DND-41 (cell line): ENCODE data around the gene CHKB.

Experiments used
- ATAC-seq: fragments of 200-7000 bp; cut with Tn5 transposase; 3 replicates; pipeline ENCODE4 v1.9.1; 2021; ENCODE audit warnings: low read depth; ENCODE audit not compliant: insufficient read depth
- DNase-seq: peaks from one replicate; pipeline ENCODE4 v3.0.0-alpha.2; 2020
- H2AFZ ChIP-seq: 2 replicates; pipeline ENCODE4 v1.6.0; 2012; ENCODE audit warnings: low read depth, low read length
- H3K27ac ChIP-seq: 2 replicates; pipeline ENCODE4 v1.5.1; 2012; ENCODE audit warnings: low read length, inconsistent platforms
- H3K27me3 ChIP-seq: fragments of 200-600 bp; sonication (generic); 2 replicates; pipeline ENCODE4 v1.6.0; 2012; ENCODE audit warnings: low read length, mild to moderate bottlenecking, inconsistent platforms; ENCODE audit not compliant: insufficient read depth, poor library complexity
- H3K36me3 ChIP-seq: 2 replicates; pipeline ENCODE4 v1.5.1; 2012; ENCODE audit warnings: low read length, inconsistent platforms; ENCODE audit not compliant: insufficient read depth
- H3K4me1 ChIP-seq: 2 replicates; pipeline ENCODE4 v1.5.1; 2012; ENCODE audit warnings: mild to moderate bottlenecking, low read length; ENCODE audit not compliant: insufficient read depth
- H3K4me2 ChIP-seq: 2 replicates; pipeline ENCODE4 v1.6.0; 2012; ENCODE audit warnings: mild to moderate bottlenecking, moderate library complexity, low read length, inconsistent platforms; ENCODE audit not compliant: insufficient read depth
- H3K4me3 ChIP-seq, 2 experiments: fragments of 200-600 bp in 1 of 2; shearing (Covaris generic) in 1 of 2; 2 replicates each; pipeline ENCODE4 v1.5.1; 2012 to 2016; ENCODE audit warnings: inconsistent platforms in 2 of 2, low read length in 2 of 2, mild to moderate bottlenecking in 2 of 2, low read depth in 1 of 2, moderate library complexity in 1 of 2
- H3K79me2 ChIP-seq: 2 replicates; pipeline ENCODE4 v1.6.0; 2012; ENCODE audit warnings: low read length, inconsistent platforms; ENCODE audit not compliant: insufficient read depth
- H3K9ac ChIP-seq: 2 replicates; pipeline ENCODE4 v1.6.0; 2012; ENCODE audit warnings: low read depth, mild to moderate bottlenecking, inconsistent platforms, low read length, moderate library complexity
- H3K9me3 ChIP-seq: 2 replicates; pipeline ENCODE4 v1.5.1; 2012; ENCODE audit warnings: low read length, moderate library complexity, mild to moderate bottlenecking, inconsistent platforms; ENCODE audit not compliant: insufficient read depth, severe bottlenecking
- H4K20me1 ChIP-seq: 2 replicates; pipeline ENCODE4 v1.6.0; 2012; ENCODE audit warnings: low read length; ENCODE audit not compliant: insufficient read depth
- CTCF ChIP-seq: IDR thresholded peaks from 2 replicates; pipeline ENCODE4 v1.5.1; 2012; ENCODE audit warnings: borderline replicate concordance, low read length, moderate library complexity, mild to moderate bottlenecking; ENCODE audit not compliant: poor library complexity, severe bottlenecking; ENCODE audit errors: extremely low read depth
- EZH2 ChIP-seq: IDR thresholded peaks from 3 replicates; pipeline ENCODE4 v1.6.1; 2012; ENCODE audit warnings: borderline replicate concordance, low read depth, mild to moderate bottlenecking, moderate library complexity, low read length, inconsistent platforms; ENCODE audit not compliant: severe bottlenecking

The CHKB gene

GRCh38 chr22:50582493-50583293 lies at the start of gene CHKB:
Gene CHKB, minus strand, starts transcription at chr22:50582849. Its CDS starts 68 bp downstream, at chr22:50582781.
- peak within 1 kb of the TSS; percentile 100 for H3K27ac ChIP-seq
- peak; percentile 92 for ATAC-seq

GRCh38 chr22:50630376-50630775 lies 47.7 kb upstream of the CHKB start:
- ATAC-seq (no peak), DNase-seq (no peak)
- H4K20me1 ChIP-seq, result no peaks in the 10 kb centered on the region
- H3K79me2 ChIP-seq, result peaks cover 22% of the 10 kb centered on the region
- H3K4me1 ChIP-seq, result peaks cover 24% of the 10 kb centered on the region
- no peaks in the 10 kb centered on the region for H3K27me3 ChIP-seq
- peaks cover 14% of the 10 kb centered on the region for H3K36me3 ChIP-seq
- H3K27ac ChIP-seq, result no peak overlapping the region
- H2AFZ ChIP-seq, result no peak overlapping the region
- no peak overlapping the region for H3K4me2 ChIP-seq
- no peaks in the 10 kb centered on the region for H3K9me3 ChIP-seq
- H3K4me3 ChIP-seq, result no peak overlapping the region
- no peak overlapping the region for H3K9ac ChIP-seq
- no peak for TF ChIP-seq EZH2
- no peak for TF ChIP-seq CTCF

More at GRCh38 chr22:50582493-50583293, at the start of gene CHKB:
- Histone ChIP-seq H3K9ac (peak within 1 kb of the TSS; percentile 100), H3K4me1 (peaks cover 30% of the 10 kb centered on the region), H4K20me1 (peaks cover 13% of the 10 kb centered on the region; the same call in 1 of the 2 replicates), H3K4me2 (peak within 1 kb of the TSS; percentile 89), H2AFZ (peak within 1 kb of the TSS; percentile 99), H3K4me3 (peak within 1 kb of the TSS; percentile 83 to 91), H3K36me3 (peaks cover 36% of the 10 kb centered on the region), H3K27me3 (no peaks in the 10 kb centered on the region), H3K9me3 (no peaks in the 10 kb centered on the region), H3K79me2 (peaks cover 24% of the 10 kb centered on the region)
- peak; percentile 99 for DNase-seq
- TF ChIP-seq CTCF (no peak), EZH2 (no peak)

- Histone ChIP-seq H3K36me3 (peaks cover 20% of the 10 kb centered on the region), H3K4me2 (peak overlapping the region; percentile 91), H4K20me1 (no peaks in the 10 kb centered on the region), H3K27ac (peak overlapping the region; percentile 73), H3K9me3 (no peaks in the 10 kb centered on the region), H2AFZ (peak overlapping the region; percentile 74), H3K4me3 (peak overlapping the region; percentile 28 to 73; a peak in 3 of 4 replicates), H3K9ac (peak overlapping the region; percentile 99), H3K79me2 (peaks cover 22% of the 10 kb centered on the region), H3K27me3 (no peaks in the 10 kb centered on the region), H3K4me1 (peaks cover 24% of the 10 kb centered on the region)
- DNase-seq, result no peak
- peak; percentile 1; the same call in 2 of the 3 replicates for ATAC-seq
- TF ChIP-seq CTCF (no peak), EZH2 (no peak)
Observed at GRCh38 chr22:50628543-50629134, 46.0 kb upstream of the CHKB start.
